ENCODE data around the gene SCNM1.
A peak's percentile ranks its signal among the peaks of the same experiment; 100 is the strongest.

SCNM1 gene

GRCh38 chr1:151165738-151166504 lies at the start of gene SCNM1, which contains the start of gene LYSMD1:
Gene SCNM1 (plus strand): TSS chr1:151166144. CDS start chr1:151166153, 9 bp downstream.
Gene LYSMD1 (minus strand): TSS chr1:151165902. CDS start chr1:151165258, 644 bp downstream.
- DNase-seq, result peak; percentile 98

GRCh38 chr1:151124763-151125403 lies 41.1 kb upstream of the SCNM1 start:
- DNase-seq, result no peak

GRCh38 chr1:151128800-151129199 lies 37.1 kb upstream of the SCNM1 start:
- DNase-seq, result no peak

GRCh38 chr1:151130987-151131586 lies 34.9 kb upstream of the SCNM1 start:
- DNase-seq, result peak; percentile 13

- DNase-seq, result no peak
Measured at GRCh38 chr1:151131701-151132334, 34.1 kb upstream of the SCNM1 start.

GRCh38 chr1:151132335-151133017 lies 33.5 kb upstream of the SCNM1 start:
- DNase-seq, result no peak

- no peak for DNase-seq
Measured at GRCh38 chr1:151133018-151133806, 32.7 kb upstream of the SCNM1 start.

- no peak for DNase-seq
Measured at GRCh38 chr1:151134396-151134795, 31.5 kb upstream of the SCNM1 start.

GRCh38 chr1:151134991-151135390 lies 31.0 kb upstream of the SCNM1 start:
- DNase-seq, result no peak

- no peak for DNase-seq
Measured at GRCh38 chr1:151135433-151136385, 30.2 kb upstream of the SCNM1 start.

GRCh38 chr1:151137789-151138188 lies 28.2 kb upstream of the SCNM1 start:
- no peak for DNase-seq

GRCh38 chr1:151142411-151143056 lies 23.4 kb upstream of the SCNM1 start:
- DNase-seq, result no peak

- no peak for DNase-seq
Measured at GRCh38 chr1:151143057-151143435, 22.9 kb upstream of the SCNM1 start.

GRCh38 chr1:151143986-151144385 lies 22.0 kb upstream of the SCNM1 start:
- DNase-seq, result no peak

- no peak for DNase-seq
Measured at GRCh38 chr1:151144474-151145303, 21.3 kb upstream of the SCNM1 start.

- DNase-seq, result no peak
Measured at GRCh38 chr1:151145304-151146071, 20.5 kb upstream of the SCNM1 start.

GRCh38 chr1:151146072-151146411 lies 19.9 kb upstream of the SCNM1 start:
- DNase-seq, result no peak

- peak; percentile 80 for DNase-seq
Measured at GRCh38 chr1:151146412-151147131, 19.4 kb upstream of the SCNM1 start, which contains the start of gene SEMA6C. Gene SEMA6C (minus strand): TSS chr1:151146631. CDS start chr1:151142621, 4,010 bp downstream.

Measured in kidney glomerular epithelial cell (primary cell).